Activated CD4-positive, alpha-beta T cell treated with anti-CD3 and anti-CD28 coated beads, Interleukin-2, amount 50 U/mL, for 16 hours (primary cell): ENCODE measurements around the gene COG5.

Experiments used
- DNase-seq: peaks from one replicate; pipeline ENCODE4 v3.0.0-alpha.2; 2020

Gene COG5

DNA sequence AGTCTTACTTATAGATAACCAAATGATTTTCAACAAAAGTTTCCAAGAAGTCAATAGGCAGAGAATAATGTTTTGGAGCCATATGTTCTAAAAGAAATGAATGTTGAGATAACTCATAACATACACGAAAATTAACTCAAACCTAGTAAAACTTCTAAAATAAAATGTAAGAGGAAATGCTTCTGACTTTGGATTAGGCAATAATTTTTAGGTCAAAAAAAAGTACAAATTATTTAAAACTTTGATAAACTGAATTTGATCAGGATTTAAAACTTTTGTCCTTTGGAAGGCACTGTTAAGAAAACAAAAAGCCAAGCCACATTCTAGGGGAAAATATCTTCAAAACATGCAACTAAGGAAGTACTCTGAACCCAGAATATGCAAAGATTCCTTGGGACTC is 242.1 kb downstream of the COG5 start:
- no peak for DNase-seq

DNA sequence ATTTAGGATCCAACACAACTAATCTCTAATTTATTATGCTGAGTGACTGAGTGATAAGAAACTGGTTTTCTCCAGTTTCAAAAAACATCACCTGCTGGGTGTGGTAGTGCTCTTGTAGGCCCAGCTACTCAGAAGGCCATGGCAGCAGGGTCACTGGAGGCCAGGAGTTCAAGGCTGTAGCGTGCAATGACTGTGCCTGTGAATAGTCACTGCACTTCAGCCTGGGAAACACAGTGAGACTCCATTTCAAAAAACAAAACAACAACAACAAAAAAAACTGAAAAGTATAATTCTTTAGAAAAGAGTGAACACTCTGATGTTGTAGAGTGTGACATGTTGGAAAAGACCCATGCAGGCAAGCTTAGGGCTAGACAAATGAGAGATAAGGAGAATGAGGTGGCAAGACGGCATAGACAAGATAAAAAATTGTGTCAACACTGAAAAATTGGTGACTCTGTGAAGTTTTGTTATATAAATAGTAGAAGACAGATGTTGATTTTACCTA is 243.9 kb downstream of the COG5 start:
- DNase-seq: no peak

- no peak for DNase-seq
Observed at GRCh38 chr7:107318523-107319160, 245.1 kb downstream of the COG5 start.

GRCh38 chr7:107315716-107316220 is 248.0 kb downstream of the COG5 start:
- no peak for DNase-seq

DNA sequence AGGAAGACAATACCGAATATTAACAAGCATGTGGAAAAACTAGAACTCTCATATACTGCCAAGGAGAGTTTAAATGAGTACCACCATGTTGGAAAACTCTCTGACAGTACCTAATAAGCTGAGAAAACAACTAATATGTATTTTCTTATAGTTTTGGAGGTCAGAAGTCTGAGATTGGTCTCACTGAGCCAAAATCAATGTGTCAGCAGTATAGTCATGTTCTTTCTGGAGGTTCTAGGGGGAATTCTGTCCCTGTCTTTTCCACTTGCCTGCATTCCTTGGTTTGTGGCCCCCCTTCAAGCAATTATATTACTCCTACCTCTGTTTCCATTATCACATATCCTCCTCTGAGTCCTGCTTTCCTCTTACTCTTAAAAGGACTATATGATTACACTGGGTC is 250.4 kb downstream of the COG5 start:
- DNase-seq: no peak

DNA sequence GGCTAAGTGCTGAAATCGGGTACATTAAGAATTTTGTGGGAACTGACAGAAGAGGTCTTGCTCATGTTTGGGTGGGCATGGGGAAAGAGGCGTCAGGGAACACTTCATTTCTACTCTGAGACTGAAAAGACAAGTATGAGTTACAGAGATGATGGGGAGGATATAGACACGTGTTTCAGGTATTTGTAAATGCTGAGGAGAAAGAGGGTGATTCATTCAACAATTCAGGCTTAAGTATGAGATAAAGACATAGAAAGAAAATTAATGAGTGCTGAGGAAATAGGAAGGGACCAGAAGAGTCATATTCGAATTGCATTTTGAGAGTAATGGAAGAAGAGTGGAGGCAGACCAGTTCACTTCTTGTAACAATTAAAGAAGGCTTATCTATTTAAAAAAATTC is 251.3 kb downstream of the COG5 start:
- DNase-seq: peak; percentile 23

- DNase-seq: no peak
Observed at GRCh38 chr7:107309296-107309695, 254.4 kb downstream of the COG5 start.

GRCh38 chr7:107304636-107305035 is 259.1 kb downstream of the COG5 start:
- DNase-seq: no peak

GRCh38 chr7:107304063-107304462 is 259.7 kb downstream of the COG5 start:
- no peak for DNase-seq

DNA sequence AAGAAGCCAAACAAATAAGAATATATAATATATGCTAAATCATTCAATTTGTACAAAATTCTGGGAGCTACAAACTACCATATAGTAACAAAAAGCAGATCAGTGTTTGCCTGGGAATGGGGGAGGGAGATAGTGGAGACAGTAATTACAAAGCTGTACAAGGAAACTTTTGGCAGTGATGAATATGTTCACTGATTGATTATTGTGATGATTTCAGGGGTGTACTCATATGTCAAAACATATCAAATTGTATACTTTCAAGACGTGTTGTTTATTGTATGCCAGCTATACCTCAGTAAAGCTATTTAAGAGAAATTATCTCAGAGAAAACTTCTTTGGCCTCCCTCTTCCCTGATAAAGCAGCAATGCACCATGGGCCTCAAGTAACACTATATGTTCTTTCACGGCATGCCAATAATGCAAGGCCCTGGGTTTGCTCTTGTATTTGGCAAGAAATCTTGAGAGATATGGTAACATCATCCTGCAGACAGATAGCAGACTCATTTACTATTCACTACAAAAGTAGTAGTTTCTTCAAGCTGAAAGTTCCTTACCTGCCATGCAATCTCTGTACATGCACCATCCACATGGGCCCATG is 261.4 kb downstream of the COG5 start:
- DNase-seq: no peak

DNA sequence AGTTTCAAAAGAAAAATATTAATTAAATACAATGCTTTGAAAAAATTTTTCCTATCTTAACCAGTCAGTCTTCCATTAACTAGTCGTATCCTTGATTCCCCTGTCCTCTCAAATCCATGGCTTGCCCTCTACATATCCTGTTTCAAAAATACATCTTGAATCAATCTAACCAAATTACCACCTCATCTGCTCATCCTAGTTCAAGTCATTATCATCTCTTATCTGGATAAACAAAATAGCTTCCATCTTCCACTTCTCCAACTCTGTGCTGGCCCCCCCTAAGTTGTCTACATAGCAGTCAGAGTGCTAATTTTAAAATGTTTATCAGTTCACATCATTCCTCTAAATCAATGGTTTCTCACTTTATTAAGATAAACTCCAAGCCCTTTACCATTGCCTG is 269.5 kb downstream of the COG5 start:
- DNase-seq: no peak

DNA sequence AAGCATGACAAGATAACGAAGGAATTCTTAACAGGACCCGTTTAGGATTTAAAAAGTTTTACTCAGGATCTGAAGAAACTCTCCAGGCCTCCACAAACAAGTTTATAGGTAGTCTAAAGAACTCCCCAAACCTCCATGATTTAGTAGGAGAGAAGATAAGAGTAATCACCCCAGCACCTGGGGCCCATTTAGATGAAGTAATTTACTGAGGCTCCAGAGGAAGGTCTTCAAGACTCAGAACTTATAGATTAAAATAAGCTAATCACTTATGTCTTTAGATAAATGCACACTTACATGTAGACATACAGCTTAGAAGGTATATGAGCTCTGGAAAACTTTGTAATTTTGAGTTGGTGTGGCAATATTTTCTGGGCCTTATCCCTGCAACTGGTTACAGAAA is 271.1 kb downstream of the COG5 start:
- no peak for DNase-seq

DNA sequence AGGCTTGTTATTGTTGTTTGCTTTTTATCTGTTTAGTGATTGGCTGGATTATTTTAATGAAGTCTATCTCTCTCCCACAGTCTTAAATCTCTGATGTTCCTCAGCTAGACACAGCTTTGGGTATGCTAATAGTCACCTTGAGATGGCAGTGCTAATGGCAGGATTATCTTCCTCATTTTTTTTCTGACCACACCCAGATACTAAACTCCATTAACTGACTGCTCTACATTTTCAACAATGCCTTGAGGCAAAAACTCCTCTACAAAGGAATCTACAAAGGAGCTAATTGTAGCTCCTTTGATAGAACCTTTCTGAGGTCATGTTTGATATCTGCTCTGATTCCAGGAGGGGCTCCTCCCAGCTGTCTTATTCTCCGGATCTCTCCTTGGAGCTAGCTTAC is 272.3 kb downstream of the COG5 start:
- DNase-seq: no peak

- no peak for DNase-seq
Observed at GRCh38 chr7:107286751-107287621, 276.7 kb downstream of the COG5 start.

DNA sequence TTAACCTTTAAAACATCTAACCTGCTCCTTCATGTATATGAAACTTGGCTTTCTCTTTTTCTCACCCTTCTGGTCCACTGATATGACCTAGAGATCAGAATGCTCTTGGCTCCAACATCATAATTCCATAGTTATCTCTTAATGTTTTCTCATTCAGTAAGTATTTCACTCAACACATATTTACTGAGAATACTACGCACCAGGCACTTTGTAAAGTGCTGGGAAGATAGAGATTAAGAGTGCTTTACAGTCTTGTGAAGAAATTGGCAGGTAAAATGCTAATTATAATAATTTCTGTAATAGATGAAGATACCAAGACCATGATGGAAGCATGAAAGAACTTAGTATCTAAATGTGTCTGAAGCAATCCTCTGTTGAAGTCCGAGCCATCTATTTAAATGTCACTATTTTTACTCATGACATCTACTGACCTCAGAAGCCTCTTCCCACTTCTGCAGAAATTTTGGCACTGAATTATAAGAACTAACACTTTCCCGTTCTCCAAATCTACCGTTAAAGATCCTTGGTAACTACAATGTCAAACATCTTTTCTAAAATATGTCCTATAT is 278.7 kb downstream of the COG5 start:
- DNase-seq: no peak

DNA sequence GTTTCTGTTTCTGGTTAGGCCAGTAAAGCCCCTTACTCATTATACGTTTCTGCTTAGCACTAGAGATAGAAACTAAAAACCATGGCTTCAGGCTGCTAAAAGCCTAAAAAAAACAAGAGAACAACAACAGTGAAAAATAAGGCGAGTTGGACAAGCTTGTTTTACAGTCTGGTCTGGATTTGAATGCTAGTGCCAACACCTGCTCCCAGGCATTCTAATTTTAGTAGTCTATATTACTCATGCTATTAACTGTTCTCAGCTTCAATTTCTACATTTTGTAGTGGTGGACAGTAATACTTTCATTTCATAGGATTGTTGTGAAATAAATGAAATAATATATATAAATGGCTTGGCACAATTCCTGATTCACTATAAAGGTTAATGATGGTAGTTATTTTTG is 286.4 kb downstream of the COG5 start:
- no peak for DNase-seq

- no peak for DNase-seq
Observed at GRCh38 chr7:107276220-107276827, 287.4 kb downstream of the COG5 start.

GRCh38 chr7:107274506-107274905 is 289.2 kb downstream of the COG5 start:
- DNase-seq: no peak

DNA sequence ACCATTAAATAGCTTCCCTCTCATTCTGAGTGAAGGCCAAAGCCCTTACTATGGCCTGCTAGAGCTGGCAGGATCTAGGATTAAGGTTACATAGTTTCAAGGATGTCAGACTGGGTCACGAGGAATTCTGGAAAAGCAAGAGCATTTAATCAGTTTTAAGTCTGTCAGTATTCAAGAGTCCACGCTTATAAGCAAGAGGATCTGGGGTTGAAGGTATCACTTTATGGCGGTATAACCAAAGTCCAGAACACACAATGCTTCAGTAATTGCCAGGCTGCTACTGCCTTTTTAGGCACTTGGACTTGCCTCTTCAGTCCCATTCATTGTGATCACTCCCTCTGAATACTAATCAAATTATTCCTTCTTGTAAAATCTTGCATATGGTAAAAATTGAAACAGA is 293.9 kb downstream of the COG5 start:
- DNase-seq: no peak

DNA sequence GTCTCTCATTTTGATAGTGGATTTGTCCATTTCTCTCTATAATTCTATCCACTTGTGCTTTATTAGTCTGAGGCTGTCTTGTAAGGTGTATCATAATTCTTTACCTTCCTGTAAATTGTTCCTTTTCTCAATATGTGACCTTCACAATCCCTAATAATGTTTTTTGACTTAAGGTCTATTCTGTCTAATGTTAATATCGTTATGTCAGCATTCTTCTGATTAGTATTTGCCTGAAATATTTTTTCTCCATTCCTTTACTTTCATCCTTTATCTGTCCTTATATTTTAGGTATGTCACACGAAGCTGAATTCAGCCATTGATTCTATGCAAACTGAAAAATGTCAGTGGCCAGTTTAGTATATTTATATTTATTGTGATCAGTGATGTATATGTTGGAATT is 295.1 kb downstream of the COG5 start:
- no peak for DNase-seq

- no peak for DNase-seq
Observed at GRCh38 chr7:107267138-107267537, 296.6 kb downstream of the COG5 start.

GRCh38 chr7:107264723-107265122 is 299.0 kb downstream of the COG5 start:
- no peak for DNase-seq

DNA sequence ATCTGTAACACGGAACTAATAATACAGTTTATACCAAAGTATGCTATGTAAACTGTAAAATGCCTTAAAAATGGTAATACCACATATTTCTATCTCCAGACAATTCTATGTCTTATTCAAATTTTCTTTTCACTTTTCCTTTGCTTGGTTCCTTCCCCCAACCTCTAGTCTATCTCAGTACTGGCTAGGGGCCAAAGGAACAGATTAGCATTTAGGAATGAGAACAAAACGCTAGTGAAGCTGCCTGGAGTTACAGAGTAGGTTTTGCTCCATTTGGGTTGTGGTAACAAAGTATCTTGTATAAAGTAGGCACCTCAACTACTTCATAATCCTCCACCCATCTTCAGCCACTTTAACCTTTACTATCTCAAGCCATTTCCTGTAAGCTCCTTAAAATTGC is 300.9 kb downstream of the COG5 start:
- DNase-seq: no peak
